H54 (cell line): ENCODE measurements around the gene FAAP20.
A peak's percentile ranks its signal among the peaks of the same experiment; 100 is the strongest.

Source experiments
- DNase-seq: peaks from one replicate; pipeline ENCODE4 v3.0.0; 2011; ENCODE audit warnings: low spot score, mixed read lengths; ENCODE audit not compliant: insufficient read length
- FAIRE-seq: peaks from 3 replicates; lab custom pipeline; 2011; peaks lifted over from hg19 to GRCh38; lab: Jason Lieb, UNC
- POLR2A ChIP-seq: IDR thresholded peaks from 2 replicates; pipeline ENCODE4 v1.6.1; 2011; ENCODE audit warnings: low read depth, mild to moderate bottlenecking, low read length

The FAAP20 gene

DNA sequence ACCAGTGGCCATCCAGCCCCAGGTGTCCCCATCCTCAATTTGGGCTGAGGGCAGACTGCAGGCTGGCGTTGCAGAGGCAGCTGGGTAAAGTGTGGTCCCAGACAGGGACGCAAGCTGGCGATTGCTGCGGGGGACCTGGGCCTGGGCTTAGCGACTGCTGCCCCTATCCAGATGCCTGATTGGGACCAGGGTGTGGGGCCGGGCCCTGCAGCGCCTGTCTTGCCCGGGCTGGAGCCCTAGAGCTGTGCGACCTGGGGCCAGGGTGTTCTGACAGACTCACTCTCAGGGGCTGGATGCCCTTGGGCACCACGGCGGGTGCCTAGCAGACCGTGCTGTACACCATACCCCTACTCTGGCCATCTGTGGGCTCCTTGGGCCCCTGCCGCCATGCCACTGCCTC lies 16.2 kb upstream of the FAAP20 start:
- FAIRE-seq (no peak), DNase-seq (no peak)
- TF ChIP-seq POLR2A: no peak

DNA sequence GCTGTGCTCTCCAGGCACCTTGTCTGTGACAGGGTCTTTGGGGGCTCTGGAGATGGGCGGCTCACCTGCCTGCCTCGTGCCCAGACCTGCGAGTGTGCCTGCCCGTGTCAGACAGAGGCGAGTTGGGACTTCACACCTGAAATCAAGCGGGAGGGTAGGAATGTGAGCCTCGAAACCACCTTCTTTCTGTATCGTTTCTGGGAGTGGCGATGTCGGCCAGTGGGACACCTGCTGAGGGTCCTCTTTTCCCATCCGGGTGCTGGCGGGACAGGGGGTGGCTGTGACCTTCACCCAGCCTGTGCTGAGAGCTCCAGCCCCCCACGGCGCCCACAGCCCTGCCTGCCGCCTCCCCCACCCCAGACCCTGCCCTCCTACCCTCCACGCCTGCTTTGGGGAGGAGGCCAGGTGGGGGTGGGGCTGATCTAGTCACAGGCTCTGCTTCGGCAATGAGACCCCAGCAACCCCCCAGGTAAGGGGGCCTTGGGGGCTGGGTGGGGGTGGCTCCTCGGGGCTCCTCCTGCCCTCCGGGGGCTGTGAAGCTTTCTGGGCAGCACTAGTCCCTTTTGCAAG lies 15.6 kb upstream of the FAAP20 start:
- TF ChIP-seq POLR2A: no peak
- FAIRE-seq (no peak), DNase-seq (no peak)

DNA sequence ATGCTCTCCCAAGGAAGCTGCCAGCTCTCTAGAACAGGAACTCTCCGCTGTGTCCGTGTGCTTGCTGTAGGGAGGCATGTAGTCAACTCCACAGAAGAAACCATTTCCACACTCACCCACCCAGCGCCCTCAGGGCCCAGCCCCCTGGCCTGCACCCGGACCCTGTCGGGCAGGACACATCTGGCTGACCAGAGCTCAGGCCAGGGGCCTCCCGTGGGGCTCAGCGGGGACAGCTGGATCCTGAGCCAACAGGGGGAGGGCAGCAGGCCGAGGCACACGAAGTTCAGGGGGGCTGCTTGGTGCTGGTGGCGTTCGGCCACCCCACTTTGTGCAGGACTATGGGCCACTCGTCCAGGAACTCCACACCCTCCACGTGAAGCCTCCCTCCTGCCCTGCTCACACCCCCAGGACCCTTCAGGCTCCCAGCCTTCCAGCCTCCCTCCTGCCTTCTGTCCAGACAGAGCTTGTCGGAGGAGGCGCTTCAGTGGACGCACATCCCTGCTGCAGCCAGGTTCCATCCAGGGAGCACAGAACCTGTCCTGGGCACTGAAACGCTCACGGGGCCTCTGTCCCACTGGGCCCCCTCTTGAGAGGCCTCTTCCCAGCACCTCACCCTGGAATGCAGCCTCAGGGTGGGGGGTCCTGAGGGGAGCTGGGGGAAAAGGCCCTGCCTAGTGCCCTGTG lies 15.0 kb upstream of the FAAP20 start:
- TF ChIP-seq POLR2A: no peak
- no peak for FAIRE-seq
- DNase-seq: no peak

GRCh38 chr1:2208309-2209239 lies 14.0 kb upstream of the FAAP20 start:
- FAIRE-seq (no peak), DNase-seq (peak; percentile 77)
- no peak for TF ChIP-seq POLR2A

DNA sequence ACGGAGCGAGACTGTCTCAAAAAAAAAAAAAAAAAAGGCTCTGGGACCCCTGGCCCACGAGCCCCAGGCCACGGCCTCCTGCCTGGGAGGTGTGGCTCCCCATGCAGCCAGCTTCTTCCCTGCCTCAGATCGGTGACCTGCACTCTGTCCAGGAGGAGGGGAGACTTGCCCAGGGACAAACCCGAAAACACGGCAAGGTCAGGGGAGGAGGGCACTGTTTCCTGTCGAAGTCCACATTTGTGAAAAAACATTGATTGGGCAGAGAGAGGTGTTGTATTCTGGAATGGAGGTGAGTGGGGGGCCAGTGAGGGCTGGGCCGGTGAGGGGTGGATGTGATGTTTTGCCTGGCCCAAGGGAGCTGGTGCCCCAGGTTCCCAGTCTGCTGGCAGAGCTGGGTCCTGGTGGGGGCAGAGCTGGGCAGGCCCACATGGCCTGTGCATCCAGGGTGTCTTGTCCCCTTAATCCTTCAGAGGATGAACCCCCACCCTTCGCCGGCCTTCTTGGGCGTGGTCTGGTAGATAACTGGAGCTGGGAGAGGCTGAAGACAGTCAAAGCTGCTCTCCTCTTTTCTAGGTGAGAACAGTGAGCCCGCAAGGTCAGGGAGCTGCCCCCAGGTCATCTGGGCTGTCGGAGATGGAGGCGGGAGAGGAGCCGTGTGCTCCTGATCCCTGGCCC lies 12.4 kb upstream of the FAAP20 start:
- no peak for TF ChIP-seq POLR2A
- FAIRE-seq (no peak), DNase-seq (no peak)

DNA sequence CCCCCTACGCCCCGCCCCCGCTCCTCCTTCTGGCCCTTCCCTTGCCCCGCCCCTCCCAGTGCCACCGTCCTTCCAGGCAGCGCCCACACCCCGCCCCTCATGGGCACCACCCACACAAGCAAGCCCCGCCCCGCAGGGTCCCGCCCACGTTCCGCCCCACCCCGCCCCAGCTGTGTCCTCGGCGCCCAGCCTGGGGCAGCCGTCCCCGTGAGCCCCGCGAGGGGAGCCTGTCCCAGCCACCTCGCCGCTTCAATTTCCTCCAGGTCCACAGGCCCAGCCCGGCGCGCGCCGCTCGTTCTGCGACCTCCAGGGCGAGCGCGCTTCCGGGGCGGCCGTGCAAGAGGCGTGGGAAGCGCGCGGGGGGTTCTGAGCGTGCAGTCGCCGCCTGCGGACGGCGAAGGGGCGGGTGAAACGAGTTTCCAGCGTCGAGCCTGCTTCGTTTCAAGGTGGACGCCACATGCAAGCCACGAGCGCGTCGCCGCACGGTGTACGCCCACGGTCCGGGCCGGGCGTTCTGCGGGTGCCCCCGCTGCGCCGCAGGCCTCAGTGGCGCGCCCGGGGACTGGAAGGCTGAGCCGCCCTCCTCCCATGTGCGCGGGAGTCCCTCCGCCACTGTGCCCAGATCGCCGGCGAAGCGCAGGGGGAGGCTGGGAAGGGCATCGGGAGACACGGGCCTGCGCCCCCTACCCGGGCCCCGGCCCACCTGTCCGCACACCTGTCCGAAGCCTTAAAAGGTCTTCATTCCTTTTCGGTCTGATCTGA lies 10.8 kb upstream of the FAAP20 start:
- TF ChIP-seq POLR2A: no peak
- no peak for FAIRE-seq
- DNase-seq: peak; percentile 69

DNA sequence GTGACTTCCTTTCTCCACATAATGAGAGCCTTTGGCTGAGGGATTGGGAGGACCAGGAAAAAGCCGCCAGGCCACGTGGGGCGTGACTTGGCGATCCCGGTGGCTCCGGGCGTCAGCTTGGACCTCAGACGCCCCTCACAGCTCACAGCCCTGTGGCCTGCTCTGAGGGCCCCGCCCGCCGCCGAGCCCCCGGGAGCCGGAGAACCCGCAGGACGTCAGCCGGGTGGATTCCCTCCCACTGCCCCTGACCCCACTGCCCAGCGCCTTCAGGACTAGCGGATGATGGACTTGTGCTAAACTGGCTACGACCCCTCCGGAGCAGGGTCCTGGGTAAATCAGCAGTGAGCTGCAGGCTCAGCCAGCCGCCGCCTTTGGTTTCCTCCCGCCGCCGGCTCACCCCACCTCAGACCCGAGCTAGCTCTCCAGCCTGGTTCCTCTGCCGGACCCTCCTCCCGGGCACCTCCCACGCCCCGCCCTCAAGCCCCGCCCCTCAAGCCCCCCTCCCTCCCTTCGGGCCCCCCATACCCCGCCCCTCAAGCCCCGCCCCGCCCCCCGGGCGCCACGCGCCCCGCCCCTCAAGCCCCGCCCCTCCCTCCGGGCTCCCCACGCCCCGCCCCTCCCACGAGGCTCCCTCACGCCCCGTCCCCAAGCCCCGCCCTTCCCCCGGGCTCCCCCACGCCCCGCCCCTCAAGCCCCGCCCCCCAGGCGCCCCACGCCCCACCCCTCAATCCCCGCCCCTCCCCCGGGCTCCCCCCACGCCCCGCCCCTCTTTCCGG lies 10.0 kb upstream of the FAAP20 start:
- FAIRE-seq (no peak), DNase-seq (peak; percentile 44)
- 0 out of 2 replicates have a peak, but pooled peaks have one; percentile 27 for TF ChIP-seq POLR2A

GRCh38 chr1:2203671-2204414 lies 9.3 kb upstream of the FAAP20 start:
- FAIRE-seq (no peak), DNase-seq (no peak)
- no peak for TF ChIP-seq POLR2A

DNA sequence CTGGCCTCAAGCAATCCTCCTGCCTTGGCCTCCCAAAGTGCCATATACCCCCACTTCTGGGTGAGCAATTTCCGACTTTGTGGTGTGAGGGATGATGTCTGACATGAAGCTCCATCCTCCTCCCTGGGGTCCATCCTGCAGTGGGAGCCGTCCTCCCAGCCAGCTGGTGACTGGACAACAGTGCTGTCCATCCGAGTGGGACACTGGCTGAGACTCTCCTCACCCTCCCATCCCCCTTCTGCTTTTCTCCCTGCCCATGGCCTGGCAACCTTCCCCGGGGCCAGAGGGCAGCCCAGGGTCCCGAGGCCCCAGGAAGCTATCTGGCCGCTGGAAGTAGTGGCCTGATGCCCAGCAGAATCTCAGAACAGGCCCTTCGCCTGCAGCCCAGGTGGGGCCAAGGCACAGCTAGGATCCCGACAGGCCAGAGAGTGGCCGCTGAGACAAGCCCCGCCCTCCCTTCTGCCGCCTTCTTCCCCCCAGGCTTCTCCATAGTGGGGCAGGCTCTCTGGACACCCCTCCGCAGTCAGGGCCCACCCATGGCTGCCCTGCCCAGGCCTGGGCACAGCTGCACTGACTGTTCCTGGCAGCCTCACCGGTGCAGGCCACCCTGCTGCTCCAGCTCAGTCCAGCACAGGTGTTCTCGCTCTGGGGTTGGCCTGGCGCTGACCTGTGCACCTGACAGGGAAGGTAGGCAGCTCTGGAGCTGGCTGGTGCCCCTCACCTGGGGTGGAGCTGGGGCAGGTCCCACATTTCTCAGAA lies 8.4 kb upstream of the FAAP20 start:
- no peak for TF ChIP-seq POLR2A
- no peak for FAIRE-seq
- DNase-seq: no peak

- no peak for TF ChIP-seq POLR2A
- no peak for DNase-seq
- FAIRE-seq: no peak
These were observed 7.5 kb upstream of the FAAP20 start for GRCh38 chr1:2202008-2202575.

DNA sequence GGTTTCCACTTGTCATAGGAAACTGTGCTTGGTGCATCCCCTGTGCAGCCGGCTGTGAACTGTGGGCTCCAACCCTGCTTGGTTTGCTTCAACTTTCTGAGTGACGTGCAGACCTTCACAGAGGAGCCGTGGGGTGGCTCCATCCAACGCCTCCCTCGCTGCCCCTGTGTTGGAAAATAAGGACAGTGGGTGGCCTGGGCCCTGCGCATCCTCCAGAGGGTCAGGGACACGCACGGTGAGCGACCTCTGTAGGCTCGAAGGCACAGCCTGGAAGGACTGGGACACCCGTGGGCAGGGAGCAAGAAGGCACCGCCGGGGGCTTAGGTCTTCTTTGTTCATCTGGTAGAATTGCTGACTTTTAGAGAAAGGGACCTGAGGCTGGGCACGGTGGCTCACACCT lies 6.5 kb upstream of the FAAP20 start:
- FAIRE-seq (no peak), DNase-seq (no peak)
- TF ChIP-seq POLR2A: no peak
